ENCODE results near the gene EME1. TPM values are rescaled to one million over a fixed set of nuclear protein-coding genes. Genes with fewer than 3 reads are reported as not detected.

Gene EME1
- total RNA-seq, 1 experiment from 2014 or later = 31.9 TPM

DNA sequence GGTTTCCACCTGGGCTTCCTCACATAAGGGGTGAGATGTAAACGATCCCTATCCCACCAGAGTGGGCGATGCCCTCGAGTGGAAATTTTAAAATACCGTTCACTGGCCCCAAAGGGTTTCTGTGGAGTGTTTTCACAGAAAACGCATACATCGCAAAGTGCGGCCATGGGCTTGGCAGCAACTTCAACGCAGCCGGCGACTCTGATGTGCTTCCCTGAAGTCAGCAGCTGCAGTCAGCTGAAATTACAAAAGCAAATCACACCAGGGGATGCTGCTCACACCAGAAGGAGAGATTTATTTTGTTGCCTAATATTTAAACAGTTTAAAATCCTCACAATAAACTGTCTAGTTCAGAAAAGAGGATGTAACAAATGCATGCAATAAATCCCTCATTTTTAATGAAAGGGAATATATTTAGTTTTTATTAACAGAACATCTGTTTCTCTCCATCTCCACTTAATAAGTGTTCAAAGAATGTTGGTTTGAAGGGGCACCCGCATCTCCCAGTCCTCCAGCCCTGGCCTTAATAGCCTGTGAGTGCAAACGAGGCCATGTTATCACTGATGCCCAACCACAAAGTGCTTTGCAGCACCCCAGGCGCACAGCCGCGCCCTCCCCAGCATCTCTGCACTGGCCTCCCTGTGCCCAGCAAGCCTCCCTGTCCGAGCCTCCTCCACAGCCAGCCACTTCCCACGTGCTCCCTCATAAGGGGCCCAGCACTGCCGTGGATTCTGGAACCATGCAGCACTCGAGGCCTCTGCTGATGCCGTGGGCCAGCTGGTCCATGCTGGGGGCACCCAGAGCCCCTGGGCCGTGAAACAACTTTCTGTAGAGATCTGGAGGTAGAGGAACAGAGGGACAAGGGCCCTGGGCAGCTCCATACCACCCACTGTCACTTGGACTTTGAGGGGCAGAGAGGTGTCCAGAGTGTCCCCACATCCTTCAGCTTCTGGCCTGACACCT is 44.4 kb upstream of the EME1 start:
- BruUV-seq (replicated peaks) = no TSS peak
- intact Hi-C loops (cut with micrococcal nuclease; ENCODE audit: unreplicated experiment) = no loop called here
- Histone ChIP-seq H3K4me3 (ENCODE audit: low read depth, low read length, poor library complexity, severe bottlenecking) (no peak overlapping the region), H3K4me1 (ENCODE audit: insufficient read depth, low read length, poor library complexity, severe bottlenecking) (peaks cover 8% of the 10 kb centered on the region), H3K27ac (ENCODE audit: low read depth, low read length, poor library complexity, severe bottlenecking) (no peak overlapping the region), H3K36me3 (ENCODE audit: insufficient read depth, low read length, poor library complexity, severe bottlenecking) (no peaks in the 10 kb centered on the region), H3K9me3 (ENCODE audit: low read depth, low read length, poor library complexity, severe bottlenecking) (no peaks in the 10 kb centered on the region), H3K27me3 (replicated peaks; ENCODE audit: insufficient read depth, low read depth, low read length, poor library complexity) (no peaks in the 10 kb centered on the region)
- CTCF ChIA-PET = no interaction called here
- POLR2A ChIA-PET (ENCODE audit: low non-redundant PET) = no interaction called here
- no peak for TF ChIP-seq EZH2 (IDR thresholded peaks at IDR 0.05; ENCODE audit: borderline replicate concordance, low read depth, low read length, poor library complexity, severe bottlenecking)
- TF ChIP-seq, protein P1, sequence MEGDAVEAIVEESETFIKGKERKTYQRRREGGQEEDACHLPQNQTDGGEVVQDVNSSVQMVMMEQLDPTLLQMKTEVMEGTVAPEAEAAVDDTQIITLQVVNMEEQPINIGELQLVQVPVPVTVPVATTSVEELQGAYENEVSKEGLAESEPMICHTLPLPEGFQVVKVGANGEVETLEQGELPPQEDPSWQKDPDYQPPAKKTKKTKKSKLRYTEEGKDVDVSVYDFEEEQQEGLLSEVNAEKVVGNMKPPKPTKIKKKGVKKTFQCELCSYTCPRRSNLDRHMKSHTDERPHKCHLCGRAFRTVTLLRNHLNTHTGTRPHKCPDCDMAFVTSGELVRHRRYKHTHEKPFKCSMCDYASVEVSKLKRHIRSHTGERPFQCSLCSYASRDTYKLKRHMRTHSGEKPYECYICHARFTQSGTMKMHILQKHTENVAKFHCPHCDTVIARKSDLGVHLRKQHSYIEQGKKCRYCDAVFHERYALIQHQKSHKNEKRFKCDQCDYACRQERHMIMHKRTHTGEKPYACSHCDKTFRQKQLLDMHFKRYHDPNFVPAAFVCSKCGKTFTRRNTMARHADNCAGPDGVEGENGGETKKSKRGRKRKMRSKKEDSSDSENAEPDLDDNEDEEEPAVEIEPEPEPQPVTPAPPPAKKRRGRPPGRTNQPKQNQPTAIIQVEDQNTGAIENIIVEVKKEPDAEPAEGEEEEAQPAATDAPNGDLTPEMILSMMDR (conservative IDR thresholded peaks at IDR 0.05; ENCODE audit: low read depth, low read length) = no peak
- no peak for DNase-seq (ENCODE audit: low spot score)

DNA sequence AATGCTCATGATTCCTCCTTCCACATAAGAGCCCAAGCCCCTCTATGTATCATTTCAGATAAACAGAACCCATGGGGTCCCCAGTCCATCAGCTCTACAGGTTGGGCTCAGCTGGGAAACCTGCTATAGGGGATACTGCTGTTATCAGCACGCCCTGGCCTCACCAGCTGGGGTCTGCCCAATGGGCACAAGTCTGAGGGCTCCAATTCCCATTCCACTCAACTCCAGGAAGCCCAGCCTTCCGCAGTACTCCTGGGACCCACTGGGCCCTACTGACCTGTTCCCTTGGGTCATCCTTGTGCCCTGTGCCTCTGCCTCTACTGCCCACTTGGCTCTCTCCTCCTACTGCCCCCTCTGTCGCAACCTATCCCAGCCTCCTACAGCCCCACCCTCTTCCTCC is 43.3 kb upstream of the EME1 start:
- intact Hi-C loops (cut with micrococcal nuclease; ENCODE audit: unreplicated experiment) = no loop called here
- ChIA-PET CTCF (no interaction called here), POLR2A (ENCODE audit: low non-redundant PET) (no interaction called here)
- TF ChIP-seq, protein P1 (conservative IDR thresholded peaks at IDR 0.05; ENCODE audit: low read depth, low read length) = no peak
- no peak for TF ChIP-seq EZH2 (IDR thresholded peaks at IDR 0.05; ENCODE audit: borderline replicate concordance, low read depth, low read length, poor library complexity, severe bottlenecking)
- no peak for DNase-seq (ENCODE audit: low spot score)
- no TSS peak for BruUV-seq (replicated peaks)
- no peaks in the 10 kb centered on the region for H3K27me3 ChIP-seq (replicated peaks; ENCODE audit: insufficient read depth, low read depth, low read length, poor library complexity)
- no peaks in the 10 kb centered on the region for H3K36me3 ChIP-seq (ENCODE audit: insufficient read depth, low read length, poor library complexity, severe bottlenecking)
- H3K27ac ChIP-seq (ENCODE audit: low read depth, low read length, poor library complexity, severe bottlenecking) = no peak overlapping the region
- no peaks in the 10 kb centered on the region for H3K9me3 ChIP-seq (ENCODE audit: low read depth, low read length, poor library complexity, severe bottlenecking)
- no peak overlapping the region for H3K4me3 ChIP-seq (ENCODE audit: low read depth, low read length, poor library complexity, severe bottlenecking)
- H3K4me1 ChIP-seq (ENCODE audit: insufficient read depth, low read length, poor library complexity, severe bottlenecking) = peaks cover 8% of the 10 kb centered on the region

DNA sequence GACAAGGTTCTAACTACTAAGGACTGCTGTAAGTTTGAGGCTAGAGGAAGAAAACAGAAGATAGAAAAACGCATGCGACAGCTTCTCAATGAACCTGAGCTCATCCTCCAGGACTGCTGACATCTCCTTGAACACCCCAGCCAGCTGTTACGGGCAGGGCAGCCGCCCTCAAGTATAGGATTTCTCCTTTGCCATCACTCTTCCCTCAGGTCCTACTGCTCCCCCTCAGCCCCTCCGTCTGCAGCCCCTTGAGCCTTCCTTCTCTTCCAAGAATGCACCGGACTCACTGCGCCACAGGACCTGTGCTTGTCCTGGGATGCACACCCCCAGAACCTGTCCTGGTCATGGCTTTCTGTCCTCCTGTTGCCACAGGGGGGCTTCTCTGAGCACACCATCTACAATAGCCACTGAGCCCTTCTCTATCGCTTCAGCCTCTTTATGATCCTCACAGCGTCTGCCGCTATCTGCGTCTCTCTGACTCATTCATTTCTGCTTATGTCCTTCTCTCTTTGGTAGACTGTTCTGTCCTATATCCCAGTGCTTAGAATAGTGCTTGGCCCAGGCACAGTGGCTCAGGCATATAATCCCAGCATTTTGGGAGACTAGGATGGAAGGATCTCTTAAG is 42.8 kb upstream of the EME1 start:
- POLR2A ChIA-PET (ENCODE audit: low non-redundant PET) = no interaction called here

More for the DNA sequence above, 42.8 kb upstream of the EME1 start:
- Histone ChIP-seq H3K36me3 (ENCODE audit: insufficient read depth, low read length, poor library complexity, severe bottlenecking) (no peaks in the 10 kb centered on the region), H3K9me3 (ENCODE audit: low read depth, low read length, poor library complexity, severe bottlenecking) (no peaks in the 10 kb centered on the region), H3K4me3 (ENCODE audit: low read depth, low read length, poor library complexity, severe bottlenecking) (no peak overlapping the region), H3K4me1 (ENCODE audit: insufficient read depth, low read length, poor library complexity, severe bottlenecking) (peaks cover 8% of the 10 kb centered on the region), H3K27me3 (replicated peaks; ENCODE audit: insufficient read depth, low read depth, low read length, poor library complexity) (no peaks in the 10 kb centered on the region), H3K27ac (ENCODE audit: low read depth, low read length, poor library complexity, severe bottlenecking) (no peak overlapping the region)
- no peak for DNase-seq (ENCODE audit: low spot score)
- CTCF ChIA-PET = no interaction called here
- no peak for TF ChIP-seq EZH2 (IDR thresholded peaks at IDR 0.05; ENCODE audit: borderline replicate concordance, low read depth, low read length, poor library complexity, severe bottlenecking)
- TF ChIP-seq, protein P1 (conservative IDR thresholded peaks at IDR 0.05; ENCODE audit: low read depth, low read length) = no peak
- intact Hi-C loops (cut with micrococcal nuclease; ENCODE audit: unreplicated experiment) = no loop called here
- BruUV-seq (replicated peaks) = no TSS peak

Measured in A673 (cell line).